ENCODE measurements around the gene DCC.

DCC gene

DNA sequence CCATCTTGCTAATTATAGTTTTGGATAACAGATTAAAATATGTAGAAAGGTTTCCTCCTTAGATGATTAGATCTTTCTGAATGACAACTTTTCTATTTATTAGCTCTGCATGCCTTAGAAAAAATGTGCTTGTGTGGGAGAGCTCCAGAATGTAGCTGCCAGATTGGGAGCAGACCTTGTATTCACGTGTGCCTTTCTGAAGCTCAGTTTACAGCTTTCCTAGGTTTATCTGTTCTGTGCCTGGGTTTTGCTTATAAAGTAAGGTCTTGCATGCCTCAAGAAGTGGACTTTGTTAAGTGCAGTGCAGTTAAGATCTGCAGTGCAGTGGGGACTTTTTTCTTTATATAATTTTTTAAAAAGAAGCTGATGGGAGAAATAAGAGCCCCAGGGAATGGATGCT is 179.0 kb downstream of the DCC start:
- DNase-seq, result no peak

DNA sequence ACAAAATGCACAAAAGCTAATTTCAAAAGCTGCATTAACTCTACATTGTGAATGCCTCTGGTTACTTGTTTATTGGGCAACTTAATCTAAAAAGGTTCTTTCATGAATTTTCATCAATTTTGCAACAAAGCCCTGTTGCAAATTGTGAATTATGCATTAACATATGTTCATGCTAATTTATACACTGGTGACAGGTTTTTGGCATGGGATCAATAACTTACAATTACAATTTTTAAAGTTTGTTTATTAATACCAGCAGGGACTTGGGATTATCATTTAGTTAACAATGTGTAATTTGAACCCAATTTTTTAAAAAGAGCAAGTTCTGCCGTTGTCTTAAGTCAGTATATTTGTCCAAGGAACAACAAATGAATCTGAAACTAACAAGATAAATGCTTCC is 183.6 kb downstream of the DCC start:
- DNase-seq, result no peak

DNA sequence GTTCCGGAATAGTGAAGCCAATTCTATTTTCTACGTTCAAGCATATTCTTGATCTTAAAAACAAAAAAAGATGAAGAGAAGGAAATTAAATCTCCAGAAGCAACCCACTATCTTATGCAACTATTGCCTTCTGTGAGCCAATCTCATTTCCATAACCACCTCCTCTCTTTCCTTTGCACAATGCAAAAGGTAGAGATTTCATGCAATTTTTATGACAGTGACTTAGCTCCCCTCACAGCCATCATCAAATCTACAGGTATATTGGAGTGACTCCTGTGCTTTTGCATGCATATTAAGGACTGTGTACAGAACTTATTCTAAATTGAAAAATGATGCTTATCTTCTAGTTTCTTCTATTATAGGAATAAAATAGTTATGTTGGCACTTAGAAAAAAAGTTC is 191.8 kb downstream of the DCC start:
- no peak for DNase-seq

DNA sequence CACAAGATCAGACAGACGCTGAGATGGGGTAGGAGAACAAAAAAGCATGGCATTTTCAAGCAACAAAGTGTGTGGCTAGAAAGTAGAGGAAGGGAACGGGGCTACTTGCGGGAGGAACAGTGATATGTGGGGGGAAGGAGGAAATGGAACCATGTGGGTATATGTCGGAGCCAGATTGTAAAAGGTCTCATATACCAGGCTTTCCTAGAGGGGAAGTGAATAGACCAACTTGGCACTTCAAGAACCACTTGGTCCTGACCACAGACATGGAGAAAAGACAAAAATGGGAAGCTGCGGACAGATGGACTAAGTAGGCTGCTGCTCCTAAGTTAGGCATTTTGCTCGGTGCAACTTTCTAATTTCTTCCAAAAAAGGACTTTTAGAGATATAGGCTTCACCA is 196.0 kb downstream of the DCC start:
- DNase-seq, result no peak

DNA sequence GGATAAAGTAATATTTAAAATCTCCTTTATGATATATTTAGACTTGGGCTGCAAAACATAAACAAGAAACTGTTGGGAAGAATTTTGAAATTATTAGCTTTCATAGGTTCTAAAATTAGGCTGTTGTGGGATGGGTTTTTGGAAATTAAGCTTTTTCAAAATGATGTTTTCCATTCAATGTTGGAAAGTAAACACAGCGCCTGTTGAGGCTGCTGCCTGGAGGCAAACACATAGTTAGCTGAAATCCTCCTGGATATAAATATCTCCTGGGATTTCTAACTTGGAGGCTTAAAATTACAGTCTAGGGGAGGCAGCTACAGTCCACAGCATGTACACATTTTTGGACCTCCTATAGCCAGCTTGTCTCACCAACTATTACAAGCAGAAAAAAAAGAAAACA is 197.3 kb downstream of the DCC start:
- no peak for DNase-seq

DNA sequence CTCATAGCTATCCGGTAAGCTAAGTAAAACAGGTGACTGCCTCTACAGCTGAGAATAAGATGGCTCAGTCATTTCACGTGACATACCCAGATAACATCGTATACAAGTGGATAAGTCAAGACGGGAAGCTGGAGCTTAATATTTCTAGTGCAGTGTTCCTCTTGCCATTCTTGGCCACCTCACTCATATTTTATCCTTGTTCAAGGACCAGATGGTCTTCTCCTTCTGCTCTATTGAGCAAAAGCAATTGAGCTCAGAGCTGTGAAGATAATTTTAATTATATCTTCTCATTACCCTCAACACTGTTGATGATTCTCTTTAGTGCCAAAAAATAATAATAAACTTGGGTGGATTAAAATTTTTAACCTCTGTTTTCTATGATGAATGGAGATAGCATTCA is 201.1 kb downstream of the DCC start:
- no peak for DNase-seq

DNA sequence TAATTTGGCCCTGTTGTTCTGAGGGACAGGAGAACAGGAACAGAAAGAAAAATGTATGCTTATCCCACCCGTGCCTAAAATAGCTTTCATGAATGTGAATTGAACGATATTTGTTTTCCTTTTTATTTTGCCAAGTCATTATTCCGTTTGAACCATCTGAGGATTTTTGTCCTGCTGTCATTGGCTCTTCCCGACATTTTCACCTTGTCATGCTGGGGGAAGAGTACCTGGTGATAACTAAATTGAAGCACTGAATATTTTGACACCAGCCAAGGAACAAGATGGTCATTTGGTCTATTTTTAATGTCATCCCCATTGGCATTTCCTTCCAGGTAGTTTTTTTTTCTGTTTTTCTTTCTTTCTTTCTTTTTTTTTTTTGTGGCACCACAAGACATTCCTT is 204.1 kb downstream of the DCC start:
- no peak for DNase-seq

DNA sequence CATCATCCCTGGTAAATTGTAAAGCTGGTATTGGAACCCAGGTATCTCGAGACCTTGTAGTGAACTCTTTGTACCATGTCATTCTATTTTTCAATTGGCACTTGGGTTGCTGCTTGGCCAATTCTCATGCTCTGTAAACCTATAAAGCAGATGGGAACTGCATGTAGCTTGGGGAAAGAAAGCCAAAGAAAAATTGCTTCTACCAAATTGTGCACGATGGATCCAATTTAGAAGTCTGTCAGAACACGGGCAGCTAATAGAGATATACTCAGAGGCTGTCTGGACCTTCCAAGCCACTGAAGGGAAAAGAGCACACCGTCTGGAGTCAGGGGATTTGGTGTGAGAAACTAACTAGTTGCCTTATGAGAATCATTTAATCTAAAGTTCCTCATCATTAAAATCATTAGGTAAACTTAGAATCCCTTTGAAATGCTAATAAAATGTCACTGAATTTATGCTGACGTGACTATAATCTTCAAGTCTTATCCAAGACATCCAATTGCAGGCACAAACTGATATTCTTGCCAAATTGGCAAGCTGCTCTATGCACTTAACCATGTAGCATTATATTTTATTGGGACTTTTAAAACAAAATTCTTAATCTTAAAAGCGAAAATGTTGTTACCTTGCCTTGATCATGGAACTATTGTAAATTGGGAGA is 206.8 kb downstream of the DCC start:
- no peak for DNase-seq

DNA sequence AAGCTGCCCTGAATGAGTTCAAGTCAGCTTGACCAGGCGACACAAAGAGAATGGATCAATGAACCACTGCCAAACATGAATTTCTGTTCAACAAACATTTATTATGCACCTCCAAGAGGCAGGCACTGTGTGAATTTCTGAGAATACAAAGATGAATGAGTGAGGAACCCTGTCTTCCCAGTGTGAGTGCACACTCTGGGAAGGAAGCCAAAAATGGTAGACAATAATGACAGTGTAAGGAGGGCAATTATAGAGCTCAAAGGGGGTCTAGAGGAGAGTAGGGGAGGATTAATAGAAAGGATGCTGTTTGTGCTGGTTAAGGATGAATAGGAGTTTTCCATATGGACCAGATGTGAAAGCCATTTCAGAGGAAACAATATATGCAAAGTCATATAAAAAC is 213.4 kb downstream of the DCC start:
- no peak for DNase-seq

DNA sequence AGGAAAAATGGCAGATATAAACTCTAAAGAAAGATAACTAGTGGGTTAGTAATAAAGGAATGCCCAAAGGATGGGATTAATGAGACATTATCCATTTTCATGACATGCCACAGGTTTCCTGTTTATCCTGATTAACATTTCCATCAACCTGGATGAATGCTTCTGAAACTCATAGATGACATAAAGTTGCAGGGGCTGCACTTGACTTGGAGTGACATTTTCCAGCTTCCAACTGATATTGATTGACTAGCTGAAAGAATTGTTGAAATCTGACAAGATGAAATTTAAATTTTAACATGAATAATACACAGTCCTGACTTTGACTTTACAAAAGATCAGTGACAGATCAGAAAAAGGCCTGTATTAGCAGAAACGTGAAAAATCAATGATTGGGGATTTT is 214.2 kb downstream of the DCC start:
- DNase-seq, result no peak

DNA sequence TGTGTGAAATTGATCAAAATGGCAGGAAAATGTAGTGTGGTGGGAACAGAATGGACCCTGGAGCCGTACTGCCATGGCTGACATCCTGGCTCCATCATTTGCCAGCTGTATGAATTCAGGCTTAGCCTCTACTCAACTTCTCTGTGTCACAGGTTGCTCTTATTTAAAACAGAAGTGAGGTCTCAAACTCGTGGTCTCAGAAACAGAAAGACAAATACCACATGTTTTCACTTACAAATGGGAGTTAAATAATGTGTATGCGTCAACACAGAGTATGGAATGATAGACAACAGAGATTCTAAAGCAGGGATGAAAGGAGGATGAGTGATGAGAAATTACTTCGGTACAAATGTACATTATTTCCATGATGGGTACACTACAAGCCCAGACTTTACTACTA is 227.4 kb downstream of the DCC start:
- no peak for DNase-seq

DNA sequence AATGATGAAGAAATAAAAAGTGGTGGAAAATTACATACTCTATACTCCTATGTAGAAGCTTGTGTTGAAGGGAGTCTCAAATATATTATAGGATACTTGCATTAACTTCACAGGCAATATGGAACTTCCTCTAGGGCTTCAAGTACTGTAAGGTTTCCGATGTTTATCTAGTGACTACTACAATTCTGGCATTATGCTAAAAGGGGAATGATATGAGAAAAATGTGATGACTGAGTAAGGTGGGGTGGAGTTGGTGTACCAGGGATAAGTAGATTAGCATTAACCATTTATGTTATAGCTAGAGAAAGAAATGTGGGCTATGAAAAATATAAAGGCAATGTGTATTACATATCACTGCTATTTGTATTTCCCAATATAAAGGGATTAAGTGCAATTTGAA is 229.5 kb downstream of the DCC start:
- DNase-seq, result no peak

DNA sequence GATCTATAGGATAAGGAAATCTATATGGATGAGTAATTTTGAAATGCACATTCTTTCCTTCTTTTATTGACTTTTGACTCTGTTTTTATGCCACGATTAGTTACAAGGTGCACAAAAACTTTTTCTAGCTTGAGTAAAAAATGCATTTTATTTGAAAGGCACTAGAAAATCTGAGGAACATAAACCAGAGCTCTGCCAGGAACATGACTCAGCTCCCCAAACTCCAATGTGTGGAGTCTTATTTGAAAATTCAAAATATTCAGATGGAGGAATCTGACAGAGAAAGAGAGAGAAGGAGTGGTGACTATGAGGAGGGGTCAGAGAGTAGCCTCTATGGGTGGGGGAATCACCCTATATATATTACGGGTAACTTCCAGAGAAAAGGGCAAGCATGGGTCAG is 231.0 kb downstream of the DCC start:
- no peak for DNase-seq

DNA sequence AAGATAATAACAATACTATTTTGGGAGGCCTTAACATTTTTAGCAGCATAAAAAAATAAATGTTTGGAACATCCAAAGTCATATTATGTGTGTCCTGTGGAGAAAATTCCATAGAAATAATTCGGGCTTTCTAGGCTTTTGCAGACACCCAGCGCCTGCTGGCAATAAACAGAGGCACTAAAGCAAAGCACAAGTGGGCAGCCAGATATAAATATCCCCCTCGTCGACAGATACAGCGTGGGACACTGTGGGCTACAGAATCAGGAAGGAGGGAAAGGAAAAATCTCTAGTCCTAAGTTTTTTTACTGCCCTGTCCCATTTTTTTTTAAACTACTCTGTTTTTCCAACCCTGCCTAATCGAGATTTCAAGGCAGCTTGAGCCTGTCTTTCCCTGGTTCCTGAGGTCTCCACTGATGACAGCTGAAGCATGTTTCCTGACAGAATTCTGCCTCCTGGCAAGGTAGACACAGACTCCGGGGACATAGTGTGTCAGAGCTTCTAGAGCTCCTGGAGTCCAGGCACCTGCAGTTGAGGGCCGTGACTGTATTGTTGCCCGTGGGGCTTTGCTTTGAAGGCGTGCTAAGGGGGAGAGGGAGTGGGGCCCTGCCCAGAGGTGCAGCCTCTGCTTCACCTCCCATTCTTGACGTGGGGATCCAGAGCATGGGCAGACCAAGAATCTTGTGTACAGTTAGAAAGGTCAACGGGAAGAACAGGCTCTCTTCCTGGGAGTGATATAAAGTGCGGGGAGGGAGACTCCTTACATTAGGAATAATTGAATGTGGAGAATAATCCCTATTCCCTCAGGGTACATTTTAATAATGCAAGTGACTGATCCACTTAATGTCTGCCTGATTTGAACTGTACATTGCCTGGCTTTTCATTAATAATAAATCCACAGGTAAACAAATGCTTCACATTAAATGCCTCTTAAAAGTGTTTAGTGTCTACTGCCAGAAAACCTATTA is 232.3 kb downstream of the DCC start:
- DNase-seq, result no peak

DNA sequence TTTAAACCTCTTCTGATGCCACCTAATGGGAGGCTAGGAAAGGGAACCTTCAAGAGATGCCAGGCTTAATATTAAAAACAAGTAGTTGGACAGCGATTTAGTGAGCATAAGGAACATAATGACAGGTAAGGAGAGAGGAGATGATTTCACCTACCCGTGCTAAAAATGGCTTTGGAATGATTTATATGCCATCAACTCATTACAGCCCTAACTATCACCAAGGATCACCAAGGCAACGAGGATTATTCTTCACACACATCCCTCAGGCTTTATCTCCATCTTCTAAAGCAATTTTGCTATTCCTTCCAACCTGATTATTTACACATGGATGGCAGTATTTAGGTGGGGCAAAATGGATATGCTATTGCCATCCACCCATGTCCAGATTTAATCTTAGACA is 237.8 kb downstream of the DCC start:
- no peak for DNase-seq

DNA sequence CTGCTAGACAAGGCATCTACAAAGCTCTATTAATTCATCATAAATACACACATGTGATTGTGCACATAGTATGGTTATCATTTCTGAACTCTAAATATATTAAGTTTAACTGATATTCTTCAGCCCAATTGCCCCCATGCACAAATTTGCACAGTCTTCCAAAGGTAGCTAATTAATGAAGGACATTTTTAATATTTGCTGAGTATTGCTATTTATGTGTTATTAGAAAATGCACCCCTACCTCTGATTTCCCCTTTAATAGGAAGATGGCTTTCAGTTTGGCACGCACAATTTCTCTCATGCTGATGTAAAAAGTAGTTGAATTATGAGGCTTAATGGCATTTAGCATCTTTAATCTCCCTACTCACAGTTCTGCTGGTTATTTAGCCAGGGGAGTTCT is 242.1 kb downstream of the DCC start:
- no peak for DNase-seq

DNA sequence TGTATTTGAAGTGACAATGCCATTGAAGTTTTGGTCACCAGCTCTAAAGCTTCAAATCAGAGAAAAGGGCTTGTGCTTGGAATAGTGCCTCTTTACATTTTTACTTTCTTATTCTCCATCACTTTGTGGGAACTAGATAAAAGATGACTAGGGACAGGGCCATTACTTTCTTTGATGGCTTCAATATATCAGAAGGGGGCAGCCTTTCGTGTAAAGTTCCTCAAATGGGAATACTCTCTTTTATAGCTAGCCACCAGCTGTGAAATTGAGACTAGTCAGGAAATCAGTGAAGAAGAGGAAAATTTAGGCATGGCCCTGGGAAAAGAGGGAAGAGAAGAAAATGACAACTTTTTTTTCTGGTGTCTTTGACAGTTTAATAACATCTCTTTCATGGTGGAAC is 242.5 kb downstream of the DCC start:
- no peak for DNase-seq

DNA sequence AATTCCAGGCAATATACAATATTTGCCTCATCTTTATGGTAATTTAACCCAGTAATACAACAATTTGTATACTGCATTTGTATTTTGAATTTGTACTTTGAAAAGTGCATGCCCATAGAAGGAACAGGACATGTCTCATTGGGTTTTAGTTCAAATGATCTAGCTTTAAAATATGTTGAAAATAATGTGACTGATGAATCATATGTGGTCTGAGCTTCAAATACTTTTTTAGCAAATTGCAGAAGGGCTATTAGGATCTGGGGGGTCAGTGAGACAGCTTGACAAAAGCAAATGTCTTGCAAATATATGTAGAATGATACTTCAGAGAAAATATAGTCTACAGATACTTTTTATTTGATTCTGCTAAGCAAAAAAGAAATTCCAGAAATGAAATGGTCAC is 248.9 kb downstream of the DCC start:
- no peak for DNase-seq

DNA sequence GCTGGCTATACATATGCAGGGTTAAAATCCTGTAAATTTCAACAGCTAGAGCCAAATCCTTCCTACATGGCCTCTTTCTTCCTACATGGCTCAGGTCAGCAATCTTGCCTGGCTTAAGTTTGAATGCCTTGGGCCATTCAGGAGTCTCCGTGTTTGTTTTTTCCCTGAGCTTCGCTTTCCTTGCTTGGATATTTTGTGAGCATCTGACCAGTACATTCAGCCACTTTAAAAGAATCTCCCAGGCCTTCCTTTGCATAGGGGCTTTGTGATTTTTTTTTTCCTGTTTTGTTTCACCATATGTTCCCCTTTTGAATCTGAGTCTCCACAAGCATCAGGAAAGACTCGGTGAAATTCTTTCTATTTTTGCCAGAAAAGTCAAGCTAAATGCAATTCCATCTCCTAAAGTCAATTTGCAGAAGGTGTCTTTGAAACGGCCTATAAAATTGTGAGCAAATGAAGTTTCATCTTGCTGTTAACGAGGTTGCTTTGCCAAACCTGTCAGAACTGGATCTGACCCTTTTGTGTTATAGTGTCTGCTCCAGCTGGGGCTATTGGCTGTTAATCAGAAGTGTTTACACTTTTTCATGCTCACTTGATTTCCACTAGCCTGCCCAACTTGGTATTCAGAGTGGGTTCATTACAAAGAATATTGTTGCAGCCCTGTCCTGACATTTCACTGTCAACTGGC is 256.9 kb downstream of the DCC start:
- peak; percentile 81 for DNase-seq

DNA sequence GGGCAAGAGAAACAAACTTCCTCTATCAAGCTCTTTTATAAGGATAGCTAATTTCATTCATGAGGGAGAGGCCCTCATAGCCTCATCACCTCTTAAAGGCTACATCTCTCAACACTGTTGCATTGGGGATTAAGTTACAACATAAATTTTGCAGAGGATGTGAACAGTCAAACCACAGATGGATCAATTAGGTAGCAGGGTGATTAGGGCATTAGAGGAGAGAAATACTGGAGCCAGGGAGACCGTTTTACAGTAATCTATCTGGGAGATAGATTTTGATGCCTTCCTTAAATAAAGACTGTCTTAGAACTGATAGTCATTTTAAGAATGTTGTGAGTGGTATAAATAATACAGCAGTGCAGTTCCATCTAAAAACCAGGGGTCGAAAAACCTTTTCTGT is 258.9 kb downstream of the DCC start:
- DNase-seq, result no peak

DNA sequence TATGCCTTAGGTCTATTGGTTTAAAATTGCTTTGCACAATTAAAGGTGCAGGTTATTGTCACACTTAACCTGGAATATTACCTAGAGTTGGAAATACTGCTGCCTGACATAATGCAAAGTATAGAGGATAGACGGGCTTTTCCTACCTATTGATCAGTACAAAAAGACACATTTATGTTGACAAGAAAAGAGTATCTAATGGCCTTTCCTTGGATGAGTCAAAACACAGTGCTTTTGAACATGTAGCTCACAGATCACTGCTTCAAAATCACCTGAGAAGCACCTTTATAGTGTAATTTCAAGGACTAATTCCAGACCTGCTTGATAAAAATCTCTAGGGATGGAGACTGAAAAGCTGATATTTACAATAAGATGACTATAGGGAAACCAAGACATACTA is 262.8 kb downstream of the DCC start:
- DNase-seq, result no peak

DNA sequence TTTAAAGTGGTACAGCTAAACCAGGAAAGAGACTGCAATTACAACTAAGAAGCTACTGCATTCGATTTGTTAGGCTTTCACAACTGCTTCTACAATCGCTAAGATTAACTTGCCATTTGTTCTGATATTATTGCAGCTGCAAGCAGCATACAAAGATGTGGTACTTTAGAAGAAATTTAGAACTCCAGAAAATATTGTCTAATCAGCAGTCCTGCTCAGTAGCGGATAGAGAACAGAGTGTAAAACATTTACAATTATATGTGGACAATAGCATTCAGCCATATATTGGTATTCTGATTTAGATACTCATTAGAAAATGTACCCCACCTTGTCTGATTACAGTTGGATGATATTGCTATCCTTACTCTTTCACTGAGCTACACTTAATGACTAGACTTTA is 265.3 kb downstream of the DCC start:
- DNase-seq, result no peak

DNA sequence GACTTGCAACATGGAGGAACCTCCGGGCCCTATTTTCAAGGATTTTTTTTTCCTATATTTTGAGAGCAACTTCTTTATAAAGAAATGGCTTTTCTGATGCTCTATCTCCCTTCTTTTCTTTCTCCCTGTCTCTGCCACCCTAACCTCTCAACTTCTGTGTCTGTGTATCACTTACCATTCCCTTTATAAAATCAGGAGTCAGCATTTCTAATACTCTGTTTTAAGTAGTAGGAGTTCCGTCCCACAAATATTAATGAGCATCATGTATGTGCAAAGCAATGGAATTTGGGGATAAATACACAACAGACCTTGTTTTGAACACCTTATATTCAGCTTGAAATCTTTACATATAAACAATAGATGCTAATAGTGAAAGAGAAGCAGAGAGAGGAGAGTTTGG is 268.0 kb downstream of the DCC start:
- no peak for DNase-seq

Data from NCI-H2029 treated with DMSO at 0.1 percent for 48 hours (cell line).